CD8-positive, alpha-beta memory T cell (primary cell): Measurements from ENCODE around the gene ARSH. TPM values are rescaled to one million over a fixed set of nuclear protein-coding genes. Genes with fewer than 3 reads are reported as not detected.
"Not testable (repeated sequence)": the region's sequence is repeated elsewhere in the genome, so short reads cannot be mapped to it uniquely, and the experiment has no call there.

Source experiments
- CTCF ChIA-PET: fragments of 350-600 bp; sonication (Branson Sonifier 250); formaldehyde crosslinking; loops from one replicate; lab custom pipeline; 2021; ENCODE audit warnings: antibody characterized with exemption; lab: Charles Lee
- POLR2A ChIA-PET: fragments of 350-600 bp; sonication (Branson Sonifier 250); formaldehyde crosslinking; loops from one replicate; lab custom pipeline; 2021; ENCODE audit warnings: antibody characterized with exemption; lab: Charles Lee
- DNase-seq, 5 donors: peaks; one replicate each; pipeline versions ENCODE4 v3.0.0 to v3.0.0-alpha.2; 2020 to 2022; ENCODE audit warnings: mixed read lengths in 1 of 5
- H3K27ac ChIP-seq: one replicate; pipeline ENCODE4 v1.7.0; 2013; ENCODE audit warnings: low read depth, mild to moderate bottlenecking, low read length, moderate library complexity
- H3K27me3 ChIP-seq: 2 replicates; pipeline ENCODE4 v1.7.0; 2013; ENCODE audit warnings: low read length, mild to moderate bottlenecking; ENCODE audit not compliant: insufficient read depth, poor library complexity, severe bottlenecking
- H3K36me3 ChIP-seq: 2 replicates; pipeline ENCODE4 v1.7.0; 2013; ENCODE audit warnings: mild to moderate bottlenecking, low read length, moderate library complexity; ENCODE audit not compliant: insufficient read depth
- H3K4me1 ChIP-seq: 2 replicates; pipeline ENCODE4 v1.7.0; 2013; ENCODE audit warnings: mild to moderate bottlenecking, low read length, moderate library complexity; ENCODE audit not compliant: insufficient read depth
- H3K4me3 ChIP-seq: 2 replicates; pipeline ENCODE4 v1.7.0; 2013; ENCODE audit warnings: mild to moderate bottlenecking, low read length
- H3K9me3 ChIP-seq: 2 replicates; pipeline ENCODE4 v1.7.0; 2013; ENCODE audit warnings: mild to moderate bottlenecking, low read length
- H3K27ac Mint-ChIP-seq, 8 donors: one replicate each; pipeline ENCODE4 v1.8.0; 2020 to 2021; ENCODE audit warnings: mixed read lengths in 8 of 8, mild to moderate bottlenecking in 6 of 8, inconsistent platforms in 3 of 8, moderate library complexity in 3 of 8
- H3K27me3 Mint-ChIP-seq, 2 donors: one replicate each; pipeline ENCODE4 v1.8.0; 2020 to 2021; ENCODE audit warnings: mixed read lengths in 2 of 2, mild to moderate bottlenecking in 1 of 2, moderate library complexity in 1 of 2
- H3K36me3 Mint-ChIP-seq, 3 donors: one replicate each; pipeline ENCODE4 v1.8.0; 2020 to 2021; ENCODE audit warnings: mixed read lengths in 3 of 3, inconsistent platforms in 1 of 3, mild to moderate bottlenecking in 1 of 3
- H3K4me1 Mint-ChIP-seq, 3 donors: one replicate each; pipeline ENCODE4 v1.8.0; 2020 to 2021; ENCODE audit warnings: mixed read lengths in 3 of 3, inconsistent platforms in 1 of 3, mild to moderate bottlenecking in 1 of 3
- H3K4me3 Mint-ChIP-seq, 7 donors: one replicate each; pipeline ENCODE4 v1.8.0; 2020 to 2021; ENCODE audit warnings: mixed read lengths in 7 of 7, mild to moderate bottlenecking in 6 of 7, moderate library complexity in 4 of 7, inconsistent platforms in 2 of 7
- H3K9me3 Mint-ChIP-seq, 5 donors: one replicate each; pipeline ENCODE4 v1.8.0; 2020 to 2022; ENCODE audit warnings: mixed read lengths in 5 of 5, mild to moderate bottlenecking in 3 of 5, moderate library complexity in 2 of 5, inconsistent platforms in 1 of 5
- polyA plus RNA-seq: library from polyadenylated mRNA; unstranded; fragments of 300-500 nt; fragmentation: Illumina TruSeq; gene quantifications from one replicate; pipeline ENCODE4 v1.2.3, GENCODE V29; 2021
- total RNA-seq, 2 experiments: library from RNA; stranded (reverse); gene quantifications; one replicate each; pipeline ENCODE4 v1.2.3, GENCODE V29; 2021

Gene ARSH, protein sequence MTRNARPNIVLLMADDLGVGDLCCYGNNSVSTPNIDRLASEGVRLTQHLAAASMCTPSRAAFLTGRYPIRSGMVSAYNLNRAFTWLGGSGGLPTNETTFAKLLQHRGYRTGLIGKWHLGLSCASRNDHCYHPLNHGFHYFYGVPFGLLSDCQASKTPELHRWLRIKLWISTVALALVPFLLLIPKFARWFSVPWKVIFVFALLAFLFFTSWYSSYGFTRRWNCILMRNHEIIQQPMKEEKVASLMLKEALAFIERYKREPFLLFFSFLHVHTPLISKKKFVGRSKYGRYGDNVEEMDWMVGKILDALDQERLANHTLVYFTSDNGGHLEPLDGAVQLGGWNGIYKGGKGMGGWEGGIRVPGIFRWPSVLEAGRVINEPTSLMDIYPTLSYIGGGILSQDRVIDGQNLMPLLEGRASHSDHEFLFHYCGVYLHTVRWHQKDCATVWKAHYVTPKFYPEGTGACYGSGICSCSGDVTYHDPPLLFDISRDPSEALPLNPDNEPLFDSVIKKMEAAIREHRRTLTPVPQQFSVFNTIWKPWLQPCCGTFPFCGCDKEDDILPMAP
- total RNA-seq, result not detected
- not detected for polyA plus RNA-seq

- Histone ChIP-seq H3K4me1 (no peaks in the 10 kb centered on the region), H3K27ac (no peak within 1 kb of the TSS), H3K27me3 (no peaks in the 10 kb centered on the region), H3K36me3 (no peaks in the 10 kb centered on the region), H3K9me3 (no peaks in the 10 kb centered on the region), H3K4me3 (no peak within 1 kb of the TSS)
- no peak within 1 kb of the TSS for H3K27ac Mint-ChIP-seq
- H3K4me3 Mint-ChIP-seq, result no peak within 1 kb of the TSS
- DNase-seq, result no peak
- CTCF ChIA-PET, result no interaction called here
- POLR2A ChIA-PET, result no interaction called here
- H3K27me3 Mint-ChIP-seq, result peaks cover 3 to 4% of the 10 kb centered on the region in 2 donors
- H3K9me3 Mint-ChIP-seq, result peaks cover 5 to 21% (median 14%) of the 10 kb centered on the region in 5 donors
- peaks cover 0 to 2% (median 0%) of the 10 kb centered on the region in 3 donors for H3K36me3 Mint-ChIP-seq
- H3K4me1 Mint-ChIP-seq, result no peaks in the 10 kb centered on the region
These were observed at the start of gene ARSH for GRCh38 chrX:3006495-3006894. ARSH (plus strand) TSS chrX:3006546; CDS start chrX:3006613, 67 bp downstream.

- DNase-seq, result no peak
- H3K27ac Mint-ChIP-seq, result no peak overlapping the region
- no peaks in the 10 kb centered on the region for H3K9me3 Mint-ChIP-seq
- no peak overlapping the region for H3K4me3 ChIP-seq
- no peak overlapping the region for H3K27ac ChIP-seq
- H3K36me3 ChIP-seq, result no peaks in the 10 kb centered on the region
- H3K4me1 ChIP-seq, result no peaks in the 10 kb centered on the region
- H3K4me3 Mint-ChIP-seq, result no peak overlapping the region
- H3K4me1 Mint-ChIP-seq, result no peaks in the 10 kb centered on the region
- ChIA-PET POLR2A (no interaction called here), CTCF (no interaction called here)
- H3K27me3 Mint-ChIP-seq, result peaks cover 3 to 10% of the 10 kb centered on the region in 2 donors
- no peaks in the 10 kb centered on the region for H3K27me3 ChIP-seq
- H3K9me3 ChIP-seq, result no peaks in the 10 kb centered on the region
- H3K36me3 Mint-ChIP-seq, result no peaks in the 10 kb centered on the region
These were observed 48.1 kb upstream of the ARSH start for GRCh38 chrX:2958199-2958598.

DNA sequence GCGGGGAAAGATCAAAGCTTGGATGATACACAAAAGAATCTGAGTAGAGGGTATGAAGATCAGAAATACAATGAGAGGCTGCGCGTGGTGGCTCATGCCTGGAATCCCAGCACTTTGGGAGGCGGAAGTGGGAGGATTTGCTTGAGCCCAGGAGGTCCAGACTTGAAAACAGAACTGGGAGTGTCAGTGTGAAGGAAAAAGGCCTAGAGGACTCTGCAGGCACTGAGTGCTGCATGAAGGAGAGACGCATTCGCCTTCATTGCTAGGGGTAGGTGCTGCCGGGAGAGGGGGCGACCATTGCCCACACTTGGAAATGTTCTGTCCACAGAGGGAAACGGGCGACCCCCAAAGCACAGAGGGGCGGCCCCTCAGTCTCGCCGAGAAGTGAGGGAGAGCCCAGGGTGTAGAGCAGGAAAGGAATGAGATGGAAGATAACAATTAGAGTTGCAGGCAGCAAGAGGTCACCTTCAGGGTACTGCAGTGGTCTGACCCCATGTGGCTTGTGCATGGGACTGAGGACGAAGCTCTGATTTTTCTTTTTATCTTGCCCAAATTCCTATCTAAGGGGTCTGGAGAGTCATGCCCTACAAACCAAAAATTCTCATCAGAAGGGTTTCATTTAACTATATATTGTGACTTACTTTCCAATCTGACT lies 45.4 kb upstream of the ARSH start:
- H3K4me3 ChIP-seq, result no peak overlapping the region
- no peaks in the 10 kb centered on the region for H3K27me3 ChIP-seq
- ChIA-PET POLR2A (no interaction called here), CTCF (no interaction called here)
- no peaks in the 10 kb centered on the region for H3K36me3 ChIP-seq
- Mint-ChIP-seq H3K9me3 (no peaks in the 10 kb centered on the region), H3K36me3 (no peaks in the 10 kb centered on the region), H3K27ac (no peak overlapping the region), H3K4me1 (no peaks in the 10 kb centered on the region), H3K4me3 (no peak overlapping the region), H3K27me3 (peaks cover 3 to 4% of the 10 kb centered on the region in 2 donors)
- DNase-seq, result no peak
- H3K27ac ChIP-seq, result no peak overlapping the region
- no peaks in the 10 kb centered on the region for H3K4me1 ChIP-seq
- H3K9me3 ChIP-seq, result no peaks in the 10 kb centered on the region

DNA sequence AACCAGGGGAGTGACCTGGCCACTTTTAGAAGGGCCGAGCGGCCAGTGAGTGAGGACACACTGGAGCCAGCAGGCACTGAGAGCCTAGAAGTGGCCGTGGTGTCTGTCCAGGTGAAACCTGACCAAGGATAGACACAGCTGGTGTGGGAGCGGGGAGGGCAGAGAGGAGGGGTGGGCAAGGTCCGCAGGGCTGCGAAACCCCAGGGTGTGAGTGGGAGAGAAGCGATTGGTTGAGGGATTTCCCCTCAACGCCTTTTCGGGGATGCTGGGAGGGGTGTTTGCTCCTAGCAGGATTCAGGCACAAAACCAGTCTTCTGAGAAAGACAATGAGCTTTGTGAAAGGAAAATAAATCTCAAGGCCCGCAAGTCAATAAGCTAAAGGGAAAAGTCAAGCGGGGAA lies 44.0 kb upstream of the ARSH start:
- no peaks in the 10 kb centered on the region for H3K36me3 Mint-ChIP-seq
- no peak overlapping the region for H3K27ac Mint-ChIP-seq
- CTCF ChIA-PET, result no interaction called here
- no peaks in the 10 kb centered on the region for H3K4me1 Mint-ChIP-seq
- Histone ChIP-seq H3K36me3 (no peaks in the 10 kb centered on the region), H3K4me1 (no peaks in the 10 kb centered on the region), H3K27ac (no peak overlapping the region), H3K9me3 (no peaks in the 10 kb centered on the region), H3K27me3 (no peaks in the 10 kb centered on the region), H3K4me3 (no peak overlapping the region)
- DNase-seq, result no peak
- peaks cover 2 to 3% of the 10 kb centered on the region in 2 donors for H3K27me3 Mint-ChIP-seq
- POLR2A ChIA-PET, result no interaction called here
- no peak overlapping the region for H3K4me3 Mint-ChIP-seq
- no peaks in the 10 kb centered on the region for H3K9me3 Mint-ChIP-seq

DNA sequence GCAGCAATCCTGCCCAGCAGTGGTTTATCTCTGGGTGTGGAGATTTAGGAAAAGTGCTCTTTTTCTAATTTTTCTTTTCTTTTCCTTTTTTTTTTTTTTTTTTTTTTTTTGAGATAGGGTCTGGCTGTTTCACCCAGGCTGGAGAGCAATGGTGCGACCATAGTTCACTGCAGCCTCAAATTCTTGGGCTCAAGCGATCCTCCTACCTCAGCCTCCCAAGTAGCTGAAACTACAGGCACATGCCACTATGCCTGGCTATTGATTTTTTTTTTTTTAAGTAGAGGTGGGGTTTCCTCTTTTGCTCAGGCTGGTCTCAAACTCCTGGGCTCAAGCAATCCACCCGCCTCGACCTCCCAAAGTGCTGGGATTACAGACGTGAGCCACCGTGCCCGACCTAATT lies 42.9 kb upstream of the ARSH start:
- DNase-seq, H3K36me3 Mint-ChIP-seq, H3K4me1 Mint-ChIP-seq, H3K27ac Mint-ChIP-seq, H3K4me3 Mint-ChIP-seq, H3K27ac ChIP-seq, H3K9me3 ChIP-seq, POLR2A ChIA-PET, CTCF ChIA-PET, H3K4me3 ChIP-seq, H3K9me3 Mint-ChIP-seq, H3K36me3 ChIP-seq, H3K27me3 Mint-ChIP-seq, H3K4me1 ChIP-seq, H3K27me3 ChIP-seq: not testable (repeated sequence)

DNA sequence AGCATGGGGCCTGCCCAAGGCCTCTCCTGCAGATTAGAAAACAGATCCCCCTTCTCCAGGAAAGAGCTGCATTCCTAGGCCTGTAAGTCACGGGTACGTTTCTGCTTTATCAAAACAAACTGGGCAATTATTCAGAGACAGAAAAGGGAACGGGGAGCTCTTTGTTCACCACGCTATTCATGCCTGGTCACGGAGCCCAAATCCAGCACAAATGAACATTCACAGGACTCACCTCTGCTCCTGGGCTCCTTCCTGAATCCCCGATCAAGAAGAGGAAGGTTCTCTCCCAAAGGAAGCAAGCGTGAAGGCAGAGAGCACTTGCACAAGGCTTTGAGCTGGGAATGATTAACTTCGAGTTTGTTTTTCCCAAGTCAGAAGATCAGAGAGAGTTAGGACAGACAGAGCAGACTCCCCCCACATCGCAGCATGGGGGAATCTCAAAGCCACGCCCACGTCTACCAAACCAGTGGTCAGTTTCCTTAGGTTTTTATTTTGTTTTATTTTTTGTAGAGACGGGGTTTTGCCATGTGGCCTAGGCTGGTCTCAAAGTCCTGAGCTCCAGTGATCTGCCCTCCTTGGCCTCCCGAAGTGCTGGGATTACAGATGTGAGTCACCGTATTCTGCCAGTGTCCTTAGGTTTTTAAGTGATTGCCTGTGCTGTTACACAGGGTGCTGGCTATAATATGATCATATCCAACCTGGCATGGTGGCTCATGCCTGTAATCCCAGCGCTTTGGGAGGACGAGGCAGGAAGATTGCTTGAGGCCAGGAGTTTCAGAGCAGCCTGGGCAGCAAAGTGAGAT lies 42.2 kb upstream of the ARSH start:
- CTCF ChIA-PET, DNase-seq, H3K27me3 ChIP-seq, H3K9me3 ChIP-seq, H3K36me3 ChIP-seq, H3K27me3 Mint-ChIP-seq, H3K27ac Mint-ChIP-seq, H3K9me3 Mint-ChIP-seq, H3K27ac ChIP-seq, H3K4me1 ChIP-seq, H3K4me3 Mint-ChIP-seq, POLR2A ChIA-PET, H3K4me3 ChIP-seq, H3K4me1 Mint-ChIP-seq, H3K36me3 Mint-ChIP-seq: not testable (repeated sequence)

GRCh38 chrX:2965965-2966364 lies 40.4 kb upstream of the ARSH start:
- no peaks in the 10 kb centered on the region for H3K9me3 ChIP-seq
- H3K27ac ChIP-seq, result no peak overlapping the region
- Mint-ChIP-seq H3K27me3 (peaks cover 5 to 7% of the 10 kb centered on the region in 2 donors), H3K4me1 (peaks cover 4 to 8% (median 6%) of the 10 kb centered on the region in 3 donors), H3K9me3 (no peaks in the 10 kb centered on the region), H3K36me3 (no peaks in the 10 kb centered on the region), H3K27ac (no peak overlapping the region), H3K4me3 (no peak overlapping the region)
- ChIA-PET POLR2A (no interaction called here), CTCF (no interaction called here)
- no peaks in the 10 kb centered on the region for H3K36me3 ChIP-seq
- no peak for DNase-seq
- H3K4me1 ChIP-seq, result no peaks in the 10 kb centered on the region
- no peaks in the 10 kb centered on the region for H3K27me3 ChIP-seq
- no peak overlapping the region for H3K4me3 ChIP-seq

DNA sequence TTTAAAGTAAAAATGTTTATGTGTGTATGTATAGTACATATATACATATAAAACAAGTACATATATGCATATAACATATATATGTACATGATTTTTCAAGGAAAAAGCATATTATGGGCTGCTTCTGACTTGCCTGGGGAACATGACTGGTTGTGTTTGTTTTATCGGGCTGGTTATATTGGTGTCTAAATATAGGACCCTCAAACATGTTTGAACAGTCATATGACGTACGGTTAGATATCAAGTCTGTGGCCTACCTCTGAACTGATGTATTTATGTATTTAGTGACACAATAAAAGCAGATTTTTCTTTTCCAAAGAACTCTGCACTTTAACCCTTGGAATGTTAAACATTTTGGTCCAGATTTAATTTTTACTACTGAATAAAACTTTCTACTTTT lies 39.3 kb upstream of the ARSH start:
- CTCF ChIA-PET, result no interaction called here

More for the DNA sequence above, 39.3 kb upstream of the ARSH start:
- Histone ChIP-seq H3K4me3 (no peak overlapping the region), H3K27ac (no peak overlapping the region), H3K4me1 (no peaks in the 10 kb centered on the region), H3K36me3 (no peaks in the 10 kb centered on the region), H3K9me3 (no peaks in the 10 kb centered on the region), H3K27me3 (no peaks in the 10 kb centered on the region)
- peaks cover 7 to 8% of the 10 kb centered on the region in 2 donors for H3K27me3 Mint-ChIP-seq
- H3K4me3 Mint-ChIP-seq, result peak overlapping the region in 1 of 7 donors; percentile 72
- DNase-seq, result no peak
- no peaks in the 10 kb centered on the region for H3K36me3 Mint-ChIP-seq
- peaks cover 4 to 8% (median 6%) of the 10 kb centered on the region in 3 donors for H3K4me1 Mint-ChIP-seq
- no peaks in the 10 kb centered on the region for H3K9me3 Mint-ChIP-seq
- POLR2A ChIA-PET, result no interaction called here
- no peak overlapping the region for H3K27ac Mint-ChIP-seq
